Measurements from ENCODE around the gene SELENOV. TPM values are rescaled to one million over a fixed set of nuclear protein-coding genes. Genes with fewer than 3 reads are reported as not detected.

Gene SELENOV
- total RNA-seq, 3 donors from 2014 or later: not detected

DNA sequence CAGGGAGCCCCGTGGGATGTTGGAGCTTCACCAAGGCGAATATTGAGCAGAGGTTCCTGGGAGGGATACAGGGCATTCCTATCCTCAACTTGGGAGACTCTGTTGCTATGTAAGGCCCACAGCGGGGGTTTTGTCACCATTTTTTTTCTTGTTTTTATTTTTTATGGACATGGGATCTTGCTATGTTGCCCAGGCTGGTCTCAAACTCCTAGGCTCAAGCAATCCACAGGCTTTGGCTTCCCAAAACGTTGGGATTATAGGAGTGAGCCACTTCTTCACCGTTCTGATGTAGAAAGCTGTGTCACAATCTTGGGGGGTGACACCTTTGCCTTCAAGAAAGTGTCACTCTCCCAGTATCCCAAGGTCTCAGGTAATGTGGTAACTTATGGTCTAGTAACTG lies 13.6 kb upstream of the SELENOV start:
- TF ChIP-seq, protein P1, sequence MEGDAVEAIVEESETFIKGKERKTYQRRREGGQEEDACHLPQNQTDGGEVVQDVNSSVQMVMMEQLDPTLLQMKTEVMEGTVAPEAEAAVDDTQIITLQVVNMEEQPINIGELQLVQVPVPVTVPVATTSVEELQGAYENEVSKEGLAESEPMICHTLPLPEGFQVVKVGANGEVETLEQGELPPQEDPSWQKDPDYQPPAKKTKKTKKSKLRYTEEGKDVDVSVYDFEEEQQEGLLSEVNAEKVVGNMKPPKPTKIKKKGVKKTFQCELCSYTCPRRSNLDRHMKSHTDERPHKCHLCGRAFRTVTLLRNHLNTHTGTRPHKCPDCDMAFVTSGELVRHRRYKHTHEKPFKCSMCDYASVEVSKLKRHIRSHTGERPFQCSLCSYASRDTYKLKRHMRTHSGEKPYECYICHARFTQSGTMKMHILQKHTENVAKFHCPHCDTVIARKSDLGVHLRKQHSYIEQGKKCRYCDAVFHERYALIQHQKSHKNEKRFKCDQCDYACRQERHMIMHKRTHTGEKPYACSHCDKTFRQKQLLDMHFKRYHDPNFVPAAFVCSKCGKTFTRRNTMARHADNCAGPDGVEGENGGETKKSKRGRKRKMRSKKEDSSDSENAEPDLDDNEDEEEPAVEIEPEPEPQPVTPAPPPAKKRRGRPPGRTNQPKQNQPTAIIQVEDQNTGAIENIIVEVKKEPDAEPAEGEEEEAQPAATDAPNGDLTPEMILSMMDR (IDR thresholded peaks at IDR 0.05): no peak
- no peak overlapping the region for H3K4me3 ChIP-seq
- no peaks in the 10 kb centered on the region for H3K9me3 ChIP-seq
- H3K36me3 ChIP-seq (ENCODE audit: low read depth): no peaks in the 10 kb centered on the region
- no peak for DNase-seq
- intact Hi-C loops (cut with DNase I, micrococcal nuclease): no loop called here
- peaks cover 17% of the 10 kb centered on the region for H3K4me1 ChIP-seq (ENCODE audit: low read depth)
- no peak for ATAC-seq

DNA sequence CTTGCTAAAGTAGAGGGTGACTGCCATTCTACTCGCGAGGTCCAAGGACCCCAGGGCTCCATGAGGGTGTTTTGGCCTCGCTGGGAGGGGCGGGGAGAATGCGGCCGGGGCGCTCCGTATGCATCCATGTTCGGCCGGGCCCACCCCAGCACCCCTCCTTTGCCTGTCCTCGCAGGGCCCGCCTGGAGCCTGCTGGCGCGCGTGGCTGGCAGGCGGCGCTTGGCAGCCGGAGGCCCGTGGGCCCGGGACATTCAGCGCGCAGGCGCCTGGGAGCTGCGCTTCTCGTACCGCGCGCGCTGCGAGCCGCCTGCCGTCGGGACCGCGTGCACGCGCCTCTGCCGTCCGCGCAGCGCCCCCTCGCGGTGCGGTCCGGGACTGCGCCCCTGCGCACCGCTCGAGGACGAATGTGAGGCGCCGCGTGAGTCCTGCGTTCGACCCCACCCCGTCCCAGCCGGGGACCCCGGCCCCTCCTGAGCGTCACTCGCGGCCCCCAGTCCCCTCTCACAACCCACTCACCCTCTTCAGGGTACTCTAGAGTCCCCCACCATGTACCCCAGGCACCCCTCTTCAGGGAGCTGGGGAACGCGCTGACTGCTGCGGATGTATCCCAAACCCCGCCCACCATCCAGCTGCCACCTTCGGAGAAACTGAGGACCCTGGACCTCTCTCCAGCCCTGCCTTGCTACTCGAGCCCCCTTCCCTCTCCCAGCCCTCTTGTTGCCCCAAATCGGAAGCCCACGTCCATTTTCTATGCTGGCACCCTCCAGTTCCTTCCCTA lies 12.1 kb upstream of the SELENOV start:
- peaks cover 24% of the 10 kb centered on the region for H3K4me1 ChIP-seq (ENCODE audit: low read depth)
- no peaks in the 10 kb centered on the region for H3K9me3 ChIP-seq
- no peak overlapping the region for H3K4me3 ChIP-seq
- intact Hi-C loops (cut with DNase I, micrococcal nuclease): no loop called here
- DNase-seq (peak; percentile 59 to 73 (median 65)), ATAC-seq (peak; percentile 91)
- TF ChIP-seq, protein P1 (IDR thresholded peaks at IDR 0.05): peak; percentile 95
- H3K36me3 ChIP-seq (ENCODE audit: low read depth): no peaks in the 10 kb centered on the region

DNA sequence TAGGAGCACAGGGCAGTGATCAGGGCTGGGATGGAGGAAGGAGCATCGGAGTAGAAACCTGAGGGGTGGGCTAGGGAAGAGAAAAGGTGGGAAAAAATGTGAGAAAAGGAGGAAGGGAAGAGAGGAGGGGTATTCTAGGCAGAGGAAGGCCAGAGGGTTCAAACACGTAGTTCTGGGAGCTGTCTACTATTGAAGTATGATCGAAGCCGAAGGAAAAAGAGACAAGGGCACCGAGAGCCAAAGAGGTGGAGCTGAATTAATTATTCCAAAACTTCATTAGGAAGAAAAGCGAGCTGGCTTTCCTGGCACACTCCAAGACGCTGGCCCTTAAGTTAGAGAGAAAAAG lies 8.4 kb upstream of the SELENOV start:
- H3K36me3 ChIP-seq (ENCODE audit: low read depth): no peaks in the 10 kb centered on the region
- TF ChIP-seq, protein P1 (IDR thresholded peaks at IDR 0.05): no peak
- H3K4me3 ChIP-seq: no peak overlapping the region
- no peaks in the 10 kb centered on the region for H3K9me3 ChIP-seq
- ATAC-seq: no peak
- DNase-seq: no peak
- intact Hi-C loops (cut with DNase I, micrococcal nuclease): no loop called here
- peaks cover 8% of the 10 kb centered on the region for H3K4me1 ChIP-seq (ENCODE audit: low read depth)

DNA sequence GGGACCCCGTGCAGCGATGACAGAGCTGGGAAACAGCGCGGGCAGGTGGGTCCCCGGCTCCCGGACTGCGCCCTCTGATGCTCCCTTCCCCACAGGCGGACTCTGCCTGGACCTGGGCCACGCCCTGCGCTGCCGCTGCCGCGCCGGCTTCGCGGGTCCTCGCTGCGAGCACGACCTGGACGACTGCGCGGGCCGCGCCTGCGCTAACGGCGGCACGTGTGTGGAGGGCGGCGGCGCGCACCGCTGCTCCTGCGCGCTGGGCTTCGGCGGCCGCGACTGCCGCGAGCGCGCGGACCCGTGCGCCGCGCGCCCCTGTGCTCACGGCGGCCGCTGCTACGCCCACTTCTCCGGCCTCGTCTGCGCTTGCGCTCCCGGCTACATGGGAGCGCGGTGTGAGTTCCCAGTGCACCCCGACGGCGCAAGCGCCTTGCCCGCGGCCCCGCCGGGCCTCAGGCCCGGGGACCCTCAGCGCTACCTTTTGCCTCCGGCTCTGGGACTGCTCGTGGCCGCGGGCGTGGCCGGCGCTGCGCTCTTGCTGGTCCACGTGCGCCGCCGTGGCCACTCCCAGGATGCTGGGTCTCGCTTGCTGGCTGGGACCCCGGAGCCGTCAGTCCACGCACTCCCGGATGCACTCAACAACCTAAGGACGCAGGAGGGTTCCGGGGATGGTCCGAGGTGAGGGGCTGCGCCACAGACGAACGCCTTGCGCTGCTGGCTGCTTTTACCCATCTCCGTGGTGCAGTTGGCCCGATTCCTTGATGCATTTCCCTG lies 7.8 kb upstream of the SELENOV start:
- Histone ChIP-seq H3K9me3 (no peaks in the 10 kb centered on the region), H3K4me3 (no peak overlapping the region), H3K36me3 (ENCODE audit: low read depth) (no peaks in the 10 kb centered on the region), H3K4me1 (ENCODE audit: low read depth) (peaks cover 8% of the 10 kb centered on the region)
- DNase-seq (peak; percentile 18 to 54 (median 49)), ATAC-seq (peak; percentile 69)
- TF ChIP-seq, protein P1 (IDR thresholded peaks at IDR 0.05): no peak
- intact Hi-C loops (cut with DNase I, micrococcal nuclease): no loop called here

DNA sequence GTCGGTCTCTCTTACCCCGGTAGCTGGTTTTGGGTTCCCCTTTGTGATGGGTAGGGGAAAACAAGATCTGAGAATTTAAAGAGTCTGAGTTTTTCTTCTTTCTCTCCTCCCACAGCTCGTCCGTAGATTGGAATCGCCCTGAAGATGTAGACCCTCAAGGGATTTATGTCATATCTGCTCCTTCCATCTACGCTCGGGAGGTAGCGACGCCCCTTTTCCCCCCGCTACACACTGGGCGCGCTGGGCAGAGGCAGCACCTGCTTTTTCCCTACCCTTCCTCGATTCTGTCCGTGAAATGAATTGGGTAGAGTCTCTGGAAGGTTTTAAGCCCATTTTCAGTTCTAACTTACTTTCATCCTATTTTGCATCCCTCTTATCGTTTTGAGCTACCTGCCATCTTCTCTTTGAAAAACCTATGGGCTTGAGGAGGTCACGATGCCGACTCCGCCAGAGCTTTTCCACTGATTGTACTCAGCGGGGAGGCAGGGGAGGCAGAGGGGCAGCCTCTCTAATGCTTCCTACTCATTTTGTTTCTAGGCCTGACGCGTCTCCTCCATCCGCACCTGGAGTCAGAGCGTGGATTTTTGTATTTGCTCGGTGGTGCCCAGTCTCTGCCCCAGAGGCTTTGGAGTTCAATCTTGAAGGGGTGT lies 7.1 kb upstream of the SELENOV start:
- TF ChIP-seq, protein P1 (IDR thresholded peaks at IDR 0.05): no peak
- ATAC-seq (no peak), DNase-seq (no peak)
- intact Hi-C loops (cut with DNase I, micrococcal nuclease): no loop called here
- Histone ChIP-seq H3K4me1 (ENCODE audit: low read depth) (peaks cover 8% of the 10 kb centered on the region), H3K9me3 (no peaks in the 10 kb centered on the region), H3K36me3 (ENCODE audit: low read depth) (no peaks in the 10 kb centered on the region), H3K4me3 (no peak overlapping the region)

Measured in mucosa of descending colon (tissue), 3 donors.